GM12878 (cell line): ENCODE data around the gene LARP4B. TPM values are rescaled to one million over a fixed set of nuclear protein-coding genes. Genes with fewer than 3 reads are reported as not detected.
A peak's percentile ranks its signal among the peaks of the same experiment; 100 is the strongest.

Experiments used
- BCL11A ChIP-seq: IDR thresholded peaks from 2 replicates; pipeline ENCODE4 v1.6.1; 2011; ENCODE audit warnings: low read depth, low read length
- BHLHE40 ChIP-seq, 2 experiments: fragments of 450-650 bp in 1 of 2; IDR thresholded peaks; 2 replicates each; pipeline ENCODE4 v1.6.1; 2011 to 2017; ENCODE audit warnings: low read depth in 2 of 2, borderline replicate concordance in 1 of 2, improper control_type of control experiment in 1 of 2, low read length in 1 of 2, mild to moderate bottlenecking in 1 of 2
- CEBPB ChIP-seq, 2 experiments: fragments of 150-350 bp in 1 of 2; IDR thresholded peaks; 2 replicates each; pipeline ENCODE4 v1.6.1; 2012 to 2014; ENCODE audit warnings: low read depth in 2 of 2, low read length in 2 of 2, borderline replicate concordance in 1 of 2, inconsistent platforms in 1 of 2
- CHD2 ChIP-seq: IDR thresholded peaks from 2 replicates; pipeline ENCODE4 v1.6.1; 2011; ENCODE audit warnings: low read depth, low read length, improper control_type of control experiment, borderline replicate concordance
- EGR1 ChIP-seq, 2 experiments: IDR thresholded peaks; 1 replicate in 1 of 2; 2 replicates in 1 of 2; pipeline ENCODE4 v1.6.1; 2011 to 2012; ENCODE audit warnings: low read depth in 2 of 2, low read length in 2 of 2, borderline replicate concordance in 1 of 2, mild to moderate bottlenecking in 1 of 2, moderate library complexity in 1 of 2
- HCFC1 ChIP-seq: fragments of 150-350 bp; IDR thresholded peaks from 2 replicates; pipeline ENCODE4 v1.6.1; 2014; ENCODE audit warnings: low read length
- IRF4 ChIP-seq: IDR thresholded peaks from 2 replicates; pipeline ENCODE4 v1.6.1; 2011; ENCODE audit warnings: low read depth, low read length
- KAT2A ChIP-seq: conservative IDR thresholded peaks from 2 replicates; pipeline ENCODE4 v1.6.1; 2011; ENCODE audit warnings: low read depth, low read length; ENCODE audit not compliant: control insufficient read depth
- MEF2A ChIP-seq: IDR thresholded peaks from 2 replicates; pipeline ENCODE4 v1.6.1; 2011; ENCODE audit warnings: low read depth, mild to moderate bottlenecking, low read length, moderate library complexity; ENCODE audit not compliant: insufficient read depth
- MTA2 ChIP-seq: fragments of 450-650 bp; IDR thresholded peaks from 2 replicates; pipeline ENCODE4 v1.6.1; 2016; ENCODE audit warnings: low read depth, mild to moderate bottlenecking, moderate library complexity
- MYC ChIP-seq: IDR thresholded peaks from 2 replicates; pipeline ENCODE4 v1.6.1; 2011; ENCODE audit warnings: mild to moderate bottlenecking, low read length, moderate library complexity, inconsistent platforms; ENCODE audit not compliant: insufficient read depth, insufficient replicate concordance, insufficient read length, severe bottlenecking
- NBN ChIP-seq: fragments of 450-650 bp; IDR thresholded peaks from 2 replicates; pipeline ENCODE4 v1.6.1; 2016
- POLR2AphosphoS5 ChIP-seq: IDR thresholded peaks from 2 replicates; pipeline ENCODE4 v1.6.1; 2011; ENCODE audit warnings: mild to moderate bottlenecking, low read length, inconsistent platforms
- POU2F2 ChIP-seq: IDR thresholded peaks from 3 replicates; pipeline ENCODE4 v1.6.1; 2011; ENCODE audit warnings: low read depth, mild to moderate bottlenecking, low read length, borderline replicate concordance
- RFX5 ChIP-seq: IDR thresholded peaks from 2 replicates; pipeline ENCODE4 v1.6.1; 2011; ENCODE audit warnings: low read depth, low read length, improper control_type of control experiment
- SIN3A ChIP-seq: IDR thresholded peaks from 2 replicates; pipeline ENCODE4 v1.6.1; 2012; ENCODE audit warnings: low read depth, low read length, improper control_type of control experiment
- SREBF2 ChIP-seq: IDR thresholded peaks from 2 replicates; pipeline ENCODE4 v1.6.1; 2012; ENCODE audit warnings: mild to moderate bottlenecking, low read length
- ZNF384 ChIP-seq: IDR thresholded peaks from 2 replicates; pipeline ENCODE4 v1.6.1; 2012; ENCODE audit warnings: low read depth, mild to moderate bottlenecking, low read length, improper control_type of control experiment, borderline replicate concordance
- polyA plus RNA-seq, 11 experiments: library from polyadenylated mRNA; depleted of rRNA in 4 of 11; unstranded in 6 of 11; stranded (reverse) in 5 of 11; fragments of >200 nt; fragmentation: Nextera tagmentation in 4 of 11; fragmentation: Illumina TruSeq in 1 of 11; extraction: Ambion mirVana in 4 of 11; extraction: Trizol in 1 of 11; gene quantifications; 1 replicate in 1 of 11; 2 replicates in 10 of 11; pipeline versions ENCODE4 v1.2.1 to v1.2.3, GENCODE V29; 2011 to 2016; ENCODE audit warnings: inconsistent platforms in 2 of 11, missing spikeins in 2 of 11, low read depth in 1 of 11
- total RNA-seq, 4 experiments: library from RNA; depleted of rRNA in 3 of 4; stranded (reverse); fragments of >200 nt in 3 of 4; fragmentation: Illumina TruSeq in 1 of 4; extraction: Trizol in 1 of 4; gene quantifications; 2 replicates each; pipeline versions ENCODE4 v1.2.1 to v1.2.3, GENCODE V29; 2013 to 2021
- TF ChIP-seq, protein P1 (sequence below): fragments of 450-650 bp; IDR thresholded peaks from 2 replicates; pipeline ENCODE4 v1.6.1; 2017; ENCODE audit warnings: mild to moderate bottlenecking, moderate library complexity
- TF ChIP-seq, protein P2 (sequence below): fragments of 450-650 bp; IDR thresholded peaks from 2 replicates; pipeline ENCODE4 v1.6.1; 2017; ENCODE audit warnings: borderline replicate concordance

LARP4B gene
- total and polyA plus RNA-seq, 10 of the 15 experiments (the other 5 are each of a cell fraction or from before 2014, with no cell fraction given): 10.5 to 119 (median 39.4) TPM

DNA sequence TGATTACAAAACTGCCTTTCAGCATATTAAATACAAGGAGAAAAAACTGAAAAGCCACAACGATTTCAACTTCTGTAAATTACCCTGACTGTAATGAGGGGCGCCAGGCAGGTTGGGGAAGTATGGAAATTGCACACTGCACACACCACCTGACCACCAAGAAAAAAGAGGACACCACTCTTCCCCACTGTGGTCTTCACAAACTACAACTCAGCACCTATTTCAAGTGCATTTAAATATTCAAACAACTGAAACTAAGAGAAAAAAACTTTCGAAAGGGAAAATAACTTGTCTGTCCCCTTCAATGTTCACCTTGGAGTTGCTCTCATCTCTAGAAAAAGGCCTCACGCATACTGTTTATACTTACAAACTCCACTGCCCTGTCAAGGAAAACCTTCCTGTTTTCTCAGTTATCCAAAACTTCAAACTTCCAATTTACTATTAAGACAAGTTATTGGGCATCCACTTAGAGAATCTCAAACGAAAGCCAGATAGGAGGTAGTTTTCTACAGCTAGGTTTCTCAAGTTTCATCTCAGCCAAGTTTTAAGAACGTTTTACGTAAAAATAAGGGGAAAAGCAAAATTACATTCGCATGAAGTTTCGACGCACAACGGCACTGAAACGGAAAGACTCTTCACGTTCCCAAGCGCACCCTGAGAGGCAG, 1.4 kb downstream of the LARP4B start (continued):
- no peak for TF ChIP-seq MYC
- no peak for TF ChIP-seq MTA2
- TF ChIP-seq MEF2A: no peak
- TF ChIP-seq, protein P1, sequence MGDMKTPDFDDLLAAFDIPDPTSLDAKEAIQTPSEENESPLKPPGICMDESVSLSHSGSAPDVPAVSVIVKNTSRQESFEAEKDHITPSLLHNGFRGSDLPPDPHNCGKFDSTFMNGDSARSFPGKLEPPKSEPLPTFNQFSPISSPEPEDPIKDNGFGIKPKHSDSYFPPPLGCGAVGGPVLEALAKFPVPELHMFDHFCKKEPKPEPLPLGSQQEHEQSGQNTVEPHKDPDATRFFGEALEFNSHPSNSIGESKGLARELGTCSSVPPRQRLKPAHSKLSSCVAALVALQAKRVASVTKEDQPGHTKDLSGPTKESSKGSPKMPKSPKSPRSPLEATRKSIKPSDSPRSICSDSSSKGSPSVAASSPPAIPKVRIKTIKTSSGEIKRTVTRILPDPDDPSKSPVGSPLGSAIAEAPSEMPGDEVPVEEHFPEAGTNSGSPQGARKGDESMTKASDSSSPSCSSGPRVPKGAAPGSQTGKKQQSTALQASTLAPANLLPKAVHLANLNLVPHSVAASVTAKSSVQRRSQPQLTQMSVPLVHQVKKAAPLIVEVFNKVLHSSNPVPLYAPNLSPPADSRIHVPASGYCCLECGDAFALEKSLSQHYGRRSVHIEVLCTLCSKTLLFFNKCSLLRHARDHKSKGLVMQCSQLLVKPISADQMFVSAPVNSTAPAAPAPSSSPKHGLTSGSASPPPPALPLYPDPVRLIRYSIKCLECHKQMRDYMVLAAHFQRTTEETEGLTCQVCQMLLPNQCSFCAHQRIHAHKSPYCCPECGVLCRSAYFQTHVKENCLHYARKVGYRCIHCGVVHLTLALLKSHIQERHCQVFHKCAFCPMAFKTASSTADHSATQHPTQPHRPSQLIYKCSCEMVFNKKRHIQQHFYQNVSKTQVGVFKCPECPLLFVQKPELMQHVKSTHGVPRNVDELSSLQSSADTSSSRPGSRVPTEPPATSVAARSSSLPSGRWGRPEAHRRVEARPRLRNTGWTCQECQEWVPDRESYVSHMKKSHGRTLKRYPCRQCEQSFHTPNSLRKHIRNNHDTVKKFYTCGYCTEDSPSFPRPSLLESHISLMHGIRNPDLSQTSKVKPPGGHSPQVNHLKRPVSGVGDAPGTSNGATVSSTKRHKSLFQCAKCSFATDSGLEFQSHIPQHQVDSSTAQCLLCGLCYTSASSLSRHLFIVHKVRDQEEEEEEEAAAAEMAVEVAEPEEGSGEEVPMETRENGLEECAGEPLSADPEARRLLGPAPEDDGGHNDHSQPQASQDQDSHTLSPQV: no peak
- no peak for TF ChIP-seq IRF4
- TF ChIP-seq BCL11A: 0 out of 2 replicates have a peak, but pooled peaks have one; percentile 5
- TF ChIP-seq CHD2: no peak
- TF ChIP-seq, protein P2, sequence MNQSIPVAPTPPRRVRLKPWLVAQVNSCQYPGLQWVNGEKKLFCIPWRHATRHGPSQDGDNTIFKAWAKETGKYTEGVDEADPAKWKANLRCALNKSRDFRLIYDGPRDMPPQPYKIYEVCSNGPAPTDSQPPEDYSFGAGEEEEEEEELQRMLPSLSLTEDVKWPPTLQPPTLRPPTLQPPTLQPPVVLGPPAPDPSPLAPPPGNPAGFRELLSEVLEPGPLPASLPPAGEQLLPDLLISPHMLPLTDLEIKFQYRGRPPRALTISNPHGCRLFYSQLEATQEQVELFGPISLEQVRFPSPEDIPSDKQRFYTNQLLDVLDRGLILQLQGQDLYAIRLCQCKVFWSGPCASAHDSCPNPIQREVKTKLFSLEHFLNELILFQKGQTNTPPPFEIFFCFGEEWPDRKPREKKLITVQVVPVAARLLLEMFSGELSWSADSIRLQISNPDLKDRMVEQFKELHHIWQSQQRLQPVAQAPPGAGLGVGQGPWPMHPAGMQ: no peak
- no peak for TF ChIP-seq EGR1 (IDR thresholded peaks at IDR 0.05; ENCODE audit: borderline replicate concordance in 1 of 2, low read depth in 2 of 2, low read length in 2 of 2)
- peak; percentile 71; the same call in 1 of the 2 replicates for TF ChIP-seq POLR2AphosphoS5
- peak; percentile 60; the same call in 1 of the 2 replicates for TF ChIP-seq SIN3A
- no peak for TF ChIP-seq CEBPB (IDR thresholded peaks at IDR 0.05; ENCODE audit: borderline replicate concordance in 1 of 2, low read depth in 2 of 2, low read length in 2 of 2)
- TF ChIP-seq BHLHE40 (IDR thresholded peaks at IDR 0.05; ENCODE audit: borderline replicate concordance in 1 of 2, low read depth in 2 of 2, low read length in 1 of 2): peak in 1 of 2 experiments; percentile 5; a peak in 1 of 4 replicates
- TF ChIP-seq KAT2A: no peak
- TF ChIP-seq NBN: no peak
- no peak for TF ChIP-seq HCFC1
- peak; percentile 53; the same call in 1 of the 2 replicates for TF ChIP-seq ZNF384
- no peak for TF ChIP-seq SREBF2
- TF ChIP-seq RFX5: no peak
- peak; percentile 60; the same call in 2 of the 3 replicates for TF ChIP-seq POU2F2
